NB4 (cell line): ENCODE measurements around the gene SPECC1L.

Experiments used
- DNase-seq: peaks from one replicate; pipeline ENCODE4 v3.0.0; 2010; ENCODE audit warnings: low read depth
- H3K4me3 ChIP-seq: one replicate; pipeline ENCODE4 v1.5.1; 2011; ENCODE audit warnings: mild to moderate bottlenecking, low read depth, low read length, moderate library complexity
- MAX ChIP-seq: IDR thresholded peaks from 2 replicates; pipeline ENCODE4 v1.6.1; 2011; ENCODE audit warnings: low read depth, low read length
- MYC ChIP-seq: IDR thresholded peaks from 2 replicates; pipeline ENCODE4 v1.6.1; 2011; ENCODE audit warnings: low read depth, low read length
- POLR2A ChIP-seq: IDR thresholded peaks from 2 replicates; pipeline ENCODE4 v1.6.1; 2011; ENCODE audit warnings: mild to moderate bottlenecking; ENCODE audit not compliant: insufficient read length; ENCODE audit errors: extremely low read depth
- TF ChIP-seq, protein P1 (sequence below): IDR thresholded peaks from one replicate; pipeline ENCODE4 v1.5.1; 2012; ENCODE audit warnings: low read depth, low read length

SPECC1L gene

DNA sequence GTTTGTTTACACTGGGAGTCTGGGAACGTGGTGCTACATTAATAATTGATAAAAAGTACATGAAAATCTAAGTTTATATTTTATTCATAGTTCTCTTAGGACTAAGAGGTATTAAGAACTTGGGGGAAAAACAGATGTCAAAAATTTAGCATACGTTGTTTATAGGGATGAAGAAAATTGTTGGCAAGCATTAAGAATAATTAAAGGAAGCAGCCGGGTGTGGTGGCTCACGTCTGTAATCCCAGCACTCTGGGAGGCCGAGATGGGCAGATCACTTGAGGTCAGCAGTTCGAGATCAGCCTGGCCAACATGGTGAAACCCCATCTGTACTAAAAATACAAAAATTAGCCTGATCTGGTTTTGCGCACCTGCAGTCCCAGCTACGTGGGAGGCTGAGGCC lies 96.1 kb downstream of the SPECC1L start:
- no peak for TF ChIP-seq MYC
- TF ChIP-seq, protein P1, sequence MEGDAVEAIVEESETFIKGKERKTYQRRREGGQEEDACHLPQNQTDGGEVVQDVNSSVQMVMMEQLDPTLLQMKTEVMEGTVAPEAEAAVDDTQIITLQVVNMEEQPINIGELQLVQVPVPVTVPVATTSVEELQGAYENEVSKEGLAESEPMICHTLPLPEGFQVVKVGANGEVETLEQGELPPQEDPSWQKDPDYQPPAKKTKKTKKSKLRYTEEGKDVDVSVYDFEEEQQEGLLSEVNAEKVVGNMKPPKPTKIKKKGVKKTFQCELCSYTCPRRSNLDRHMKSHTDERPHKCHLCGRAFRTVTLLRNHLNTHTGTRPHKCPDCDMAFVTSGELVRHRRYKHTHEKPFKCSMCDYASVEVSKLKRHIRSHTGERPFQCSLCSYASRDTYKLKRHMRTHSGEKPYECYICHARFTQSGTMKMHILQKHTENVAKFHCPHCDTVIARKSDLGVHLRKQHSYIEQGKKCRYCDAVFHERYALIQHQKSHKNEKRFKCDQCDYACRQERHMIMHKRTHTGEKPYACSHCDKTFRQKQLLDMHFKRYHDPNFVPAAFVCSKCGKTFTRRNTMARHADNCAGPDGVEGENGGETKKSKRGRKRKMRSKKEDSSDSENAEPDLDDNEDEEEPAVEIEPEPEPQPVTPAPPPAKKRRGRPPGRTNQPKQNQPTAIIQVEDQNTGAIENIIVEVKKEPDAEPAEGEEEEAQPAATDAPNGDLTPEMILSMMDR = no peak
- no peak for TF ChIP-seq POLR2A
- no peak for TF ChIP-seq MAX
- H3K4me3 ChIP-seq = no peak overlapping the region
- no peak for DNase-seq

DNA sequence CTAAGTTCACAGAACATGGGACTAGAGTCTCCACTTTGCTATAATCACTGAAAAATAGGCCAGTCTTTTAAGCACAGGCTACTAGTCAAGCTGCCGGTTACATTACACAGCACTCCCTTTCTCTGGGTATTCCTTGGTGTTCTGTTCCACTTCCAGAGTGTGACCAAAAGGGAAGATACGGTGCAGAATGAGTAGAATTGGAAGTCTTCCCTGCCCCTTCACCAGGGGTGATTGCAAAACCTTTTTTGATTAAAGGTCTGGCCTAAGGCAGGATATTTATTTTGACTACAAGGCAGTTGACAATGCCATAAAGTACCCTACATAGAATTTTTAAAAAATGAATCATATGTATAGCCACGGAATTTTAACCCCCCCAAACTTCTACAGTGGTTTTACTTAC lies 97.2 kb downstream of the SPECC1L start:
- no peak overlapping the region for H3K4me3 ChIP-seq
- no peak for DNase-seq
- TF ChIP-seq, protein P1 = no peak
- TF ChIP-seq MAX (no peak), POLR2A (no peak), MYC (no peak)

GRCh38 chr22:24370401-24370800 lies 99.8 kb downstream of the SPECC1L start:
- no peak for DNase-seq
- TF ChIP-seq, protein P1 = no peak
- TF ChIP-seq MAX (no peak), POLR2A (no peak), MYC (no peak)
- H3K4me3 ChIP-seq = no peak overlapping the region

- DNase-seq = no peak
- H3K4me3 ChIP-seq = no peak overlapping the region
- TF ChIP-seq MAX (no peak), POLR2A (no peak), MYC (no peak)
- TF ChIP-seq, protein P1 = no peak
These were observed 105.4 kb downstream of the SPECC1L start for GRCh38 chr22:24376002-24376401.

DNA sequence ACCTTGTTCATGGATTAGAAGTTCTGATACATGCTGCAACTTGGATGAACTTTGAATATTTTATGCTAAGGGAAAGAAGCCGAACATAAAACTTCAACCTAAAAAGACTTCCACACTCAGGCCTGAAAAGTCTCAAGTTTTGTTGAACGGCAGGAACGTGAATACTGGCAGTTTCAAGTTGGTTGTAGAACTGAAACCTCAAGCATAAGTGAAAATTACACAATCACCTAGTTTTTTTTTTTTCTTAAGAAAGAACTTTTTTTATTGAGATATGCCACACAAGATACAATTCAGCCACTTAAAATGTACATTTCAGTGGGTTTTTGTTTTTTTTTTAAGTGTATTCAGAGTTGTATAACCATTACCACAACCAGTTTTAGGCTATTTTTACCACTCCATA lies 106.0 kb downstream of the SPECC1L start:
- TF ChIP-seq, protein P1 = no peak
- TF ChIP-seq MYC (no peak), MAX (no peak), POLR2A (no peak)
- peak; percentile 12 for DNase-seq
- no peak overlapping the region for H3K4me3 ChIP-seq

DNA sequence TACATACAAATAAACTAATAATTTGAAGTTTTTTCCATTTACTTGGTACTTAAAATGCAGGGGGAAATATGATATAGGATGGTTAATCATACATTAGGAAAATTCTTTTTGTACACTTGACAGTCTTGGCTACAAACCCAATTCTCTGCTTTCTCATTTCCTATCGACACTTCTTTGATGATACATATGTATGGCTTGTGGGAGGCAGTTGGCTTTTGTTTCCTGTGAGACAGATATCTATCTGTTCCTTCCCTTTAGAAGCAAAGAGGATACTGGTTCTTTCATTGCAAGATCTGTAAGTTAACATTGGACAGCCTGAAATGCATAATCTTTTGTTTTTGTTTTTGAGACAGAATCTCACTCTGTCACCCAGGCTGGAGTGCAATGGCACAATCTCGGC lies 108.9 kb downstream of the SPECC1L start:
- H3K4me3 ChIP-seq = no peak overlapping the region
- DNase-seq = no peak
- TF ChIP-seq MYC = no peak
- TF ChIP-seq, protein P1 = no peak
- no peak for TF ChIP-seq POLR2A
- TF ChIP-seq MAX = no peak
